ENCODE data around the gene CHD9.

Gene CHD9

DNA sequence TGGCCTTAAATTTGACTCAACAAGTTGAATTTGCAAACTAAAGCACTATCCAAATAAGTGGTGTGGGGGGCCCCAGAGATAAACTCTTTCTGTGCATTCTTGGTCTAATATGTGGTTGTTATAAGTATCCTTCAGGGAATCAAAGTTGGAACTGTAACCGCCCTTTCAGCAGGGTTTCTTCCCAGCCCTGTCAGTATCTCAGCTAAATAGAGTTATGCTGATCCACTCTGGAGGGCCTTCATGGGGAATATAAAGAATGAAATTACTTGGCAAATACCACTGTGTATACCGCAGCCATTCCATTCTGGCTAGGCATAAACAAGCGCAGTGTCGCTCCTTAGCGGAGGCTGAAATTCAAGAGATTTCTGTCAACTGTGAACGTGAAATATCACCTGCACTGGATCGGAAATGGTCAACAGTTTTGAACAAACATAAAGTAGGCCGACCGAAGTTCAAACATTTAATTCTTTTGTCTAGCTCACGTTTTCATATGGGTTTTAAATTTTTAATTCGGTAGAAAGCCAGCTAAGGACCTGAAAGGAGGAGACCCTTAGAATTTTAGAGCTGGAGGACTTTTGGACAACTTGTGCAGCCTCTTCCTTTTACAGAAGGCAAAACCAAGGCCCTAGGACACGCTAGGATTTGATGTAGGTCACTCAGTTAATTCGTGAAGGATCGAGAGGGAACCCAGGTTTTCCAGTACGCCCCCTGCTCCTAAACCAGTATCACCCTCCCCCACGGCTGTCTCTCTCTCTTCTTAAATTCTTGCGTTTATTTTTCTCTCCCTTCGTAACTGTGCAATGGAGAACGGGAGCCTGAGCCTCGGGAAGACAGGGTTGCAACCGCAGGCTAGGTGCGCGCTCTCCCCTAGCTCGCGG is 74.7 kb downstream of the CHD9 start:
- peak overlapping the region; percentile 65 for H3K4me3 ChIP-seq (replicated peaks; ENCODE audit: low read depth, low read length)
- H3K36me3 ChIP-seq (ENCODE audit: control insufficient read depth, insufficient read depth, low read length) = no peaks in the 10 kb centered on the region
- no peaks in the 10 kb centered on the region for H3K27me3 ChIP-seq (replicated peaks; ENCODE audit: control insufficient read depth, insufficient read depth, low read length)
- no peak for TF ChIP-seq CTCF (IDR thresholded peaks at IDR 0.05; ENCODE audit: insufficient read depth, low read length, poor library complexity, severe bottlenecking)
- no peak for DNase-seq (ENCODE audit: extremely low read depth, insufficient read length)

- Histone ChIP-seq H3K36me3 (ENCODE audit: control insufficient read depth, insufficient read depth, low read length) (no peaks in the 10 kb centered on the region), H3K27me3 (replicated peaks; ENCODE audit: control insufficient read depth, insufficient read depth, low read length) (no peaks in the 10 kb centered on the region), H3K4me3 (replicated peaks; ENCODE audit: low read depth, low read length) (peak overlapping the region; percentile 90)
- peak; percentile 34 for TF ChIP-seq CTCF (IDR thresholded peaks at IDR 0.05; ENCODE audit: insufficient read depth, low read length, poor library complexity, severe bottlenecking)
- peak; percentile 96 for DNase-seq (ENCODE audit: extremely low read depth, insufficient read length)
Measured at GRCh38 chr16:53130159-53131049, 75.6 kb downstream of the CHD9 start.

- H3K36me3 ChIP-seq (ENCODE audit: control insufficient read depth, insufficient read depth, low read length) = no peaks in the 10 kb centered on the region
- TF ChIP-seq CTCF (IDR thresholded peaks at IDR 0.05; ENCODE audit: insufficient read depth, low read length, poor library complexity, severe bottlenecking) = no peak
- no peaks in the 10 kb centered on the region for H3K27me3 ChIP-seq (replicated peaks; ENCODE audit: control insufficient read depth, insufficient read depth, low read length)
- DNase-seq (ENCODE audit: extremely low read depth, insufficient read length) = no peak
- peak overlapping the region; percentile 90 for H3K4me3 ChIP-seq (replicated peaks; ENCODE audit: low read depth, low read length)
Measured at GRCh38 chr16:53131050-53131362, 76.2 kb downstream of the CHD9 start.

DNA sequence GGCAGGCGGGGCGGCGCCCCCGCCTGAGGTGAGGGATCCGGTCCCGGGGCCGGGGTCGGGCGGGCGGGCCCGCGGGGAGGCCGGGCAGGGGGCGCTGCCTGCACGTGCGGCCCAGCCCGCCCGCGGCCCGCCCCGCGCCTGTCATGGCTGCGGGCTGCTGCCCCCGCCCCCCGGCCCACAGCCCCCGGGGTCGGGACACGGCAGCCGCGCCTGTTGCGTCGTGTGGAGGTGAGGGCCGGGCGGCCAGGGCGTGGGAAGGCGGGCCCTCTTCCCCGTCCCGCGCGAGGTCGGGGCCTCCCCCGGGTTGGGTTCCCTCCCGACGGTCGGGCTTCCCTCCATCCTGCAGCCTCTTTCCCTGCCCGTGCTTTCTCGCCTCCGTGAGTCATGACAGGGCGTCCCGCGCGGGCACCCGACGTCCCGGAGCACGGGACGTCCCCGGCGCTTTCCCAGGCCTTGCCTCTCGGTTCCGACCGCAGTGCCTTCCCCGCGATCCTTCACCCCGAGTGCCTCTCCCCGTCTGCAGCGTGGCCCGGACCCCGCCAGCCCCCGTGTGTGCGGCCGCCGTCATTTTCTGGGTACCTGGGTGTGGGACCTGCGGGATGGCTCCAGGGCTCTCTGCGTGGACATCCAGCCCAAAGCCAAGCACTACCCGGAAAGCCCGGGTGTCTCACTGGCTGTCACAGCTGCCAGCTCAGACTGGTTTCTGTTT is 76.7 kb downstream of the CHD9 start:
- no peaks in the 10 kb centered on the region for H3K36me3 ChIP-seq (ENCODE audit: control insufficient read depth, insufficient read depth, low read length)
- no peaks in the 10 kb centered on the region for H3K27me3 ChIP-seq (replicated peaks; ENCODE audit: control insufficient read depth, insufficient read depth, low read length)
- H3K4me3 ChIP-seq (replicated peaks; ENCODE audit: low read depth, low read length) = peak overlapping the region; percentile 90
- DNase-seq (ENCODE audit: extremely low read depth, insufficient read length) = peak; percentile 72
- TF ChIP-seq CTCF (IDR thresholded peaks at IDR 0.05; ENCODE audit: insufficient read depth, low read length, poor library complexity, severe bottlenecking) = no peak

DNA sequence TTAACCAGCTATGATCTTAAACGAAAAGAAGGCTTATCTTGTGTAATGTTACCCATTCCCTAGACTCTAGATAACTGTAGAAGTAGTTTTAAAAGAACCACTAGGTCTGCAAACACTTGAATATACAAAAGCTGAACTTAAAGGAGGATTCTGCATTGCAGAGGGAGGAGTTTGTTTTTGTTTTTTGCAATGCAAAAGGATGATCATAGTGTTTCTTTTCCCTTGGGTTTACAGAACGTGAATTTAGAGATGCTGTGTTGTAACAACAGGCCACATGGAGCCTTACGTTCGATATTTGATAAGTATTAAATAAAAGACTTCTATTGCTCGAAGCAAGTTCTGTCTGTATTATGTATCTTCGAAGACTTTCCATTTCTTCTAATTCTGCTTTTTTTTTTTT is 77.6 kb downstream of the CHD9 start:
- no peaks in the 10 kb centered on the region for H3K36me3 ChIP-seq (ENCODE audit: control insufficient read depth, insufficient read depth, low read length)
- H3K4me3 ChIP-seq (replicated peaks; ENCODE audit: low read depth, low read length) = peak overlapping the region; percentile 90
- DNase-seq (ENCODE audit: extremely low read depth, insufficient read length) = no peak

More for the DNA sequence above, 77.6 kb downstream of the CHD9 start:
- TF ChIP-seq CTCF (IDR thresholded peaks at IDR 0.05; ENCODE audit: insufficient read depth, low read length, poor library complexity, severe bottlenecking) = no peak
- no peaks in the 10 kb centered on the region for H3K27me3 ChIP-seq (replicated peaks; ENCODE audit: control insufficient read depth, insufficient read depth, low read length)

Measured in GM06990 (cell line).